ENCODE measurements around the gene TRIM67.

DNA sequence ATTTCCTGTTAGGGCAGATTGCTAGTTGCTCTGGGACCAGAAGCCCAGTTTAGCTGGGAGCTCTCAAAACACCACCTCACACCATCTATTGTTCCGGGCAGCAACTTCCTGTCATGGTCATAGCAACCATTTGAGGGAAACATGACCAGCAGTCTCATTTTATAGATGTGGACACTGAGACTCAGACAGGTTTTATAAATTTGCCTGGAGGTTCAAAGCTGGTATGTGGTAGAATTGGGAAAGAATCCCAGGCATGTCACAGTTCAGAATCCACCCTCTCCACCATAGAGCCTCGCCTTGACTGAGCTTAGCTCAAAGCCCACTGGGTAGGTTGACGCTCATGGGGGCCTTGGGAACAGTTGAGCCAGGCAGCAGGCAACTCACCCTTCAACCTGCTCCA, 14.0 kb upstream of the TRIM67 start:
- no peak for TF ChIP-seq POLR2A (IDR thresholded peaks at IDR 0.05)
- TF ChIP-seq, protein P1, sequence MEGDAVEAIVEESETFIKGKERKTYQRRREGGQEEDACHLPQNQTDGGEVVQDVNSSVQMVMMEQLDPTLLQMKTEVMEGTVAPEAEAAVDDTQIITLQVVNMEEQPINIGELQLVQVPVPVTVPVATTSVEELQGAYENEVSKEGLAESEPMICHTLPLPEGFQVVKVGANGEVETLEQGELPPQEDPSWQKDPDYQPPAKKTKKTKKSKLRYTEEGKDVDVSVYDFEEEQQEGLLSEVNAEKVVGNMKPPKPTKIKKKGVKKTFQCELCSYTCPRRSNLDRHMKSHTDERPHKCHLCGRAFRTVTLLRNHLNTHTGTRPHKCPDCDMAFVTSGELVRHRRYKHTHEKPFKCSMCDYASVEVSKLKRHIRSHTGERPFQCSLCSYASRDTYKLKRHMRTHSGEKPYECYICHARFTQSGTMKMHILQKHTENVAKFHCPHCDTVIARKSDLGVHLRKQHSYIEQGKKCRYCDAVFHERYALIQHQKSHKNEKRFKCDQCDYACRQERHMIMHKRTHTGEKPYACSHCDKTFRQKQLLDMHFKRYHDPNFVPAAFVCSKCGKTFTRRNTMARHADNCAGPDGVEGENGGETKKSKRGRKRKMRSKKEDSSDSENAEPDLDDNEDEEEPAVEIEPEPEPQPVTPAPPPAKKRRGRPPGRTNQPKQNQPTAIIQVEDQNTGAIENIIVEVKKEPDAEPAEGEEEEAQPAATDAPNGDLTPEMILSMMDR (IDR thresholded peaks at IDR 0.05) = no peak
- TF ChIP-seq POLR2AphosphoS5 (IDR thresholded peaks at IDR 0.05) = no peak

All from stomach (tissue), 4 donors.